Measurements from ENCODE around the gene TENT5C.

GRCh38 chr1:117650840-117651568 is 45.2 kb downstream of the TENT5C start:
- TF ChIP-seq CTCF (IDR thresholded peaks at IDR 0.05), result no peak
- no peak for TF ChIP-seq ZNF138 (CRISPR knock-in tag; conservative IDR thresholded peaks at IDR 0.05)
- no peak for TF ChIP-seq ZNF532 (CRISPR knock-in tag; IDR thresholded peaks at IDR 0.05; ENCODE audit: borderline replicate concordance)
- TF ChIP-seq NFYB (CRISPR knock-in tag; conservative IDR thresholded peaks at IDR 0.05; ENCODE audit: low read depth), result no peak
- no peak for TF ChIP-seq NFATC4 (CRISPR knock-in tag; IDR thresholded peaks at IDR 0.05)
- no peak for TF ChIP-seq MYBL2 (CRISPR knock-in tag; IDR thresholded peaks at IDR 0.05)
